H9 (cell line): ENCODE data around the gene CYP24A1. TPM values are rescaled to one million over a fixed set of nuclear protein-coding genes. Genes with fewer than 3 reads are reported as not detected.

Experiments used
- DNase-seq: peaks from one replicate; pipeline ENCODE4 v3.0.0-alpha.2; 2017
- H2AFZ ChIP-seq: one replicate; pipeline ENCODE4 v1.6.1; 2013; ENCODE audit warnings: mild to moderate bottlenecking, low read length, control low read depth, moderate library complexity
- H2AK5ac ChIP-seq: 2 replicates; pipeline ENCODE4 v1.6.1; 2013; ENCODE audit warnings: low read length, control low read depth, mixed read lengths; ENCODE audit not compliant: insufficient read length
- H2BK120ac ChIP-seq: one replicate; pipeline ENCODE4 v1.6.1; 2013; ENCODE audit warnings: low read depth, mild to moderate bottlenecking, low read length, control low read depth, inconsistent platforms; ENCODE audit not compliant: poor library complexity, severe bottlenecking
- H2BK12ac ChIP-seq: 2 replicates; pipeline ENCODE4 v1.6.1; 2013; ENCODE audit warnings: low read length, control low read depth, mixed read lengths, low read depth; ENCODE audit not compliant: insufficient read length
- H2BK15ac ChIP-seq: 2 replicates; pipeline ENCODE4 v1.6.1; 2013; ENCODE audit warnings: low read depth, low read length, control low read depth
- H2BK20ac ChIP-seq: one replicate; pipeline ENCODE4 v1.6.1; 2013; ENCODE audit warnings: low read depth, mild to moderate bottlenecking, low read length, control low read depth, inconsistent platforms; ENCODE audit not compliant: poor library complexity, severe bottlenecking
- H2BK5ac ChIP-seq: 2 replicates; pipeline ENCODE4 v1.6.1; 2013; ENCODE audit warnings: low read length, control low read depth, mixed read lengths; ENCODE audit not compliant: insufficient read length
- H3K14ac ChIP-seq: 2 replicates; pipeline ENCODE4 v1.6.1; 2013; ENCODE audit warnings: low read length, control low read depth; ENCODE audit not compliant: insufficient read depth
- H3K18ac ChIP-seq: 2 replicates; pipeline ENCODE4 v1.6.1; 2013; ENCODE audit warnings: low read depth, mild to moderate bottlenecking, mixed read lengths, low read length, control low read depth; ENCODE audit not compliant: insufficient read length
- H3K23ac ChIP-seq: 2 replicates; pipeline ENCODE4 v1.6.1; 2013; ENCODE audit warnings: low read length, control low read depth, mixed read lengths, low read depth; ENCODE audit not compliant: insufficient read length
- H3K23me2 ChIP-seq: 2 replicates; pipeline ENCODE4 v1.6.1; 2013; ENCODE audit warnings: low read depth, mild to moderate bottlenecking, mixed read lengths, low read length, control low read depth; ENCODE audit not compliant: insufficient read length, poor library complexity, severe bottlenecking
- H3K27ac ChIP-seq: 2 replicates; pipeline ENCODE4 v1.5.1; 2013; ENCODE audit warnings: low read length, control low read depth, mixed read lengths, low read depth; ENCODE audit not compliant: insufficient read length
- H3K27me3 ChIP-seq: 2 replicates; pipeline ENCODE4 v1.6.1; 2013; ENCODE audit warnings: low read length, control low read depth, inconsistent platforms; ENCODE audit not compliant: insufficient read depth
- H3K4ac ChIP-seq: 2 replicates; pipeline ENCODE4 v1.6.1; 2013; ENCODE audit warnings: low read depth, mild to moderate bottlenecking, control low read depth, inconsistent platforms, low read length, moderate library complexity
- H3K4me1 ChIP-seq: 2 replicates; pipeline ENCODE4 v1.6.1; 2013; ENCODE audit warnings: low read length, control low read depth, inconsistent platforms; ENCODE audit not compliant: insufficient read depth
- H3K4me2 ChIP-seq: 2 replicates; pipeline ENCODE4 v1.6.1; 2013; ENCODE audit warnings: low read length, control low read depth, mixed read lengths; ENCODE audit not compliant: insufficient read length, insufficient read depth
- H3K56ac ChIP-seq: 2 replicates; pipeline ENCODE4 v1.6.1; 2013; ENCODE audit warnings: low read depth, mild to moderate bottlenecking, mixed read lengths, low read length, control low read depth; ENCODE audit not compliant: insufficient read length
- H3K79me1 ChIP-seq: 2 replicates; pipeline ENCODE4 v1.6.1; 2013; ENCODE audit warnings: low read depth, mild to moderate bottlenecking, moderate library complexity, low read length, control low read depth, inconsistent platforms; ENCODE audit not compliant: insufficient read depth, poor library complexity, severe bottlenecking
- H3K79me2 ChIP-seq: 2 replicates; pipeline ENCODE4 v1.6.1; 2013; ENCODE audit warnings: low read length, control low read depth, inconsistent platforms; ENCODE audit not compliant: insufficient read depth
- H3K9ac ChIP-seq: 2 replicates; pipeline ENCODE4 v1.6.1; 2013; ENCODE audit warnings: low read length, control low read depth, mixed read lengths; ENCODE audit not compliant: insufficient read length; ENCODE audit errors: extremely low read depth
- H3K9me3 ChIP-seq: one replicate; pipeline ENCODE4 v1.6.1; 2013; ENCODE audit warnings: low read depth, low read length, inconsistent platforms; ENCODE audit not compliant: control insufficient read depth
- H3T11ph ChIP-seq: one replicate; pipeline ENCODE4 v1.6.1; 2013; ENCODE audit warnings: mild to moderate bottlenecking, low read length, control low read depth, inconsistent platforms
- H4K20me1 ChIP-seq: one replicate; pipeline ENCODE4 v1.6.1; 2013; ENCODE audit not compliant: control insufficient read depth, insufficient read length, insufficient read depth
- H4K5ac ChIP-seq: 2 replicates; pipeline ENCODE4 v1.6.1; 2013; ENCODE audit warnings: low read depth, mild to moderate bottlenecking, mixed read lengths, low read length, control low read depth; ENCODE audit not compliant: insufficient read length
- H4K8ac ChIP-seq: replicated peaks from 2 replicates; pipeline ENCODE4 v1.6.1; 2013; ENCODE audit warnings: low read length, control low read depth, mixed read lengths, low read depth; ENCODE audit not compliant: insufficient read length
- H4K91ac ChIP-seq: 2 replicates; pipeline ENCODE4 v1.6.1; 2013; ENCODE audit warnings: low read depth, mild to moderate bottlenecking, moderate library complexity, mixed read lengths, low read length, control low read depth; ENCODE audit not compliant: insufficient read length
- H3K27ac Mint-ChIP-seq, 3 experiments: 2 replicates in 2 of 3; 3 replicates in 1 of 3; pipeline ENCODE4 v1.8.0; 2020 to 2021; ENCODE audit warnings: mixed read lengths in 3 of 3, mild to moderate bottlenecking in 1 of 3, moderate library complexity in 1 of 3
- H3K27me3 Mint-ChIP-seq: 2 replicates; pipeline ENCODE4 v1.8.0; 2021; ENCODE audit warnings: low read depth, mild to moderate bottlenecking, moderate library complexity, mixed read lengths
- H3K36me3 Mint-ChIP-seq, 3 experiments: 2 replicates in 2 of 3; 3 replicates in 1 of 3; pipeline ENCODE4 v1.8.0; 2020 to 2021; ENCODE audit warnings: low read depth in 3 of 3, mixed read lengths in 3 of 3; ENCODE audit not compliant: insufficient read depth in 1 of 3
- H3K4me1 Mint-ChIP-seq, 2 experiments: 2 replicates each; pipeline ENCODE4 v1.8.0; 2020; ENCODE audit warnings: mixed read lengths in 2 of 2
- H3K4me3 Mint-ChIP-seq, 2 experiments: 2 replicates in 1 of 2; 3 replicates in 1 of 2; pipeline ENCODE4 v1.8.0; 2020 to 2021; ENCODE audit warnings: mild to moderate bottlenecking in 2 of 2, mixed read lengths in 2 of 2, moderate library complexity in 1 of 2
- H3K9me3 Mint-ChIP-seq, 2 experiments: 2 replicates in 1 of 2; 3 replicates in 1 of 2; pipeline ENCODE4 v1.8.0; 2020; ENCODE audit warnings: mild to moderate bottlenecking in 2 of 2, mixed read lengths in 2 of 2, moderate library complexity in 1 of 2
- WGBS: extraction: QIAGEN DNeasy Blood & Tissue Kit; methylation state at CpG from one replicate; pipeline ENCODE4 v1.1.7; 2013; ENCODE audit warnings: missing lambda C conversion rate, low lambda C conversion rate, mixed read lengths; ENCODE audit not compliant: insufficient read length; ENCODE audit errors: extremely low coverage; 5-methylcytosine and 5-hydroxymethylcytosine counted together
- total RNA-seq: library from RNA; stranded (reverse); gene quantifications from 2 replicates; pipeline ENCODE4 v1.2.1, GENCODE V29; 2021
- TF ChIP-seq, protein P1 (sequence below): fragments of 200-600 bp; sonication (generic); conservative IDR thresholded peaks from 3 replicates; pipeline ENCODE4 v1.8.0; 2021; ENCODE audit warnings: antibody characterized with exemption, mild to moderate bottlenecking

Gene CYP24A1
- total RNA-seq, 1 experiment from 2014 or later, result not detected

DNA sequence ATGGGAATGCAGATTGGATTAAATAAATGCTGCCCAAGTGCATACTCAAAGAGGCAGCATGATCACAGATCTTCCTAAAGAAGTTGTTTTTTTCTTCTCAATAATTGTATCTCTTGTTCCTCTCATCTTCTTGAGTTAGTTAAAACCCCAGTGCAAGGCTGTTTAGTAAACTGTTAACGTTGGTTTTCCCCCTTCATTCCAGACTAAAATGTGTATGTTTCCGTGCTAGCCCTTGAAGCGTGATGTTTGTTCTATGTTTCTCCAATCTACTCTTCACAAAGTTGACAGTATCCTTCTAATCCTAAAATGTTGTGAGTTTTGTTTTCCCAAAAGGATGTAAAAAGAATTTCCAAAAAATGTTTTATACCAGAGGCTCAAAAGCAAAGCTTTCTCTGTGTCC, 15.6 kb downstream of the CYP24A1 start:
- H3K27ac Mint-ChIP-seq, result no peak overlapping the region
- Histone ChIP-seq H2BK15ac (no peak overlapping the region), H3K23me2 (no peaks in the 10 kb centered on the region), H3K27ac (no peak overlapping the region), H3K4me2 (no peak overlapping the region), H2AK5ac (no peak overlapping the region), H2BK120ac (no peak overlapping the region), H4K91ac (no peak overlapping the region), H4K5ac (no peak overlapping the region), H3K23ac (no peak overlapping the region), H3K4me1 (no peaks in the 10 kb centered on the region), H3K4ac (no peak overlapping the region), H3K9me3 (no peaks in the 10 kb centered on the region), H3K79me1 (no peaks in the 10 kb centered on the region), H2BK20ac (no peak overlapping the region), H3K14ac (no peak overlapping the region), H4K8ac (no peak overlapping the region), H3T11ph (no peak overlapping the region), H3K18ac (no peak overlapping the region), H3K79me2 (no peaks in the 10 kb centered on the region), H2BK5ac (no peak overlapping the region), H3K27me3 (no peaks in the 10 kb centered on the region), H3K56ac (no peak overlapping the region), H2AFZ (no peak overlapping the region), H4K20me1 (no peaks in the 10 kb centered on the region), H2BK12ac (no peak overlapping the region), H3K9ac (no peak overlapping the region)
- H3K4me3 Mint-ChIP-seq, result no peak overlapping the region
- no peaks in the 10 kb centered on the region for H3K36me3 Mint-ChIP-seq
- WGBS, result no CpG with 5 or more reads among the region's 3 CpGs
- H3K4me1 Mint-ChIP-seq, result no peaks in the 10 kb centered on the region
- TF ChIP-seq, protein P1, sequence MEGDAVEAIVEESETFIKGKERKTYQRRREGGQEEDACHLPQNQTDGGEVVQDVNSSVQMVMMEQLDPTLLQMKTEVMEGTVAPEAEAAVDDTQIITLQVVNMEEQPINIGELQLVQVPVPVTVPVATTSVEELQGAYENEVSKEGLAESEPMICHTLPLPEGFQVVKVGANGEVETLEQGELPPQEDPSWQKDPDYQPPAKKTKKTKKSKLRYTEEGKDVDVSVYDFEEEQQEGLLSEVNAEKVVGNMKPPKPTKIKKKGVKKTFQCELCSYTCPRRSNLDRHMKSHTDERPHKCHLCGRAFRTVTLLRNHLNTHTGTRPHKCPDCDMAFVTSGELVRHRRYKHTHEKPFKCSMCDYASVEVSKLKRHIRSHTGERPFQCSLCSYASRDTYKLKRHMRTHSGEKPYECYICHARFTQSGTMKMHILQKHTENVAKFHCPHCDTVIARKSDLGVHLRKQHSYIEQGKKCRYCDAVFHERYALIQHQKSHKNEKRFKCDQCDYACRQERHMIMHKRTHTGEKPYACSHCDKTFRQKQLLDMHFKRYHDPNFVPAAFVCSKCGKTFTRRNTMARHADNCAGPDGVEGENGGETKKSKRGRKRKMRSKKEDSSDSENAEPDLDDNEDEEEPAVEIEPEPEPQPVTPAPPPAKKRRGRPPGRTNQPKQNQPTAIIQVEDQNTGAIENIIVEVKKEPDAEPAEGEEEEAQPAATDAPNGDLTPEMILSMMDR, result no peak
- no peaks in the 10 kb centered on the region for H3K27me3 Mint-ChIP-seq
- no peak for DNase-seq
- no peaks in the 10 kb centered on the region for H3K9me3 Mint-ChIP-seq
